K562 (cell line): ENCODE data around the gene CDC42EP1. TPM values are rescaled to one million over a fixed set of nuclear protein-coding genes. Genes with fewer than 3 reads are reported as not detected.

Experiments
- ARID4B ChIP-seq: sonication (generic); formaldehyde crosslinking; IDR thresholded peaks from 2 replicates; pipeline ENCODE4 v1.8.0; 2022; ENCODE audit warnings: mild to moderate bottlenecking, missing genetic modification reagents
- BRD9 ChIP-seq: fragments of 450-650 bp; IDR thresholded peaks from 2 replicates; pipeline ENCODE4 v1.6.1; 2018; ENCODE audit warnings: low read depth; ENCODE audit not compliant: partially characterized antibody
- EP300 ChIP-seq: IDR thresholded peaks from 2 replicates; pipeline ENCODE4 v1.6.1; 2012; ENCODE audit warnings: low read length, improper control_type of control experiment
- GTF3C2 ChIP-seq: IDR thresholded peaks from 3 replicates; pipeline ENCODE4 v1.6.1; 2011; ENCODE audit warnings: borderline replicate concordance, mild to moderate bottlenecking, moderate library complexity; ENCODE audit not compliant: insufficient read length; ENCODE audit errors: extremely low read depth
- KLF16 ChIP-seq: IDR thresholded peaks from 2 replicates; pipeline ENCODE4 v1.6.1; 2016; ENCODE audit warnings: antibody characterized with exemption
- POLR2G ChIP-seq: fragments of 200-400 bp; formaldehyde crosslinking; IDR thresholded peaks from 2 replicates; pipeline ENCODE4 v1.6.1; 2017; ENCODE audit warnings: low read depth, mild to moderate bottlenecking, antibody characterized with exemption, low read length, moderate library complexity
- RERE ChIP-seq: sonication (generic); formaldehyde crosslinking; IDR thresholded peaks from 2 replicates; pipeline ENCODE4 v1.8.0; 2023; ENCODE audit warnings: missing genetic modification reagents, mild to moderate bottlenecking, borderline replicate concordance
- SIRT6 ChIP-seq: IDR thresholded peaks from one replicate; pipeline ENCODE4 v1.6.1; 2012; ENCODE audit warnings: low read depth, mild to moderate bottlenecking, control low read depth, inconsistent platforms, low read length, moderate library complexity
- SMAD4 ChIP-seq: fragments of 250-450 bp; sonication (Bioruptor Pico); conservative IDR thresholded peaks from 2 replicates; pipeline ENCODE4 v1.8.0; 2021; ENCODE audit warnings: inconsistent platforms, mild to moderate bottlenecking, moderate library complexity
- SMARCA5 ChIP-seq: fragments of 450-650 bp; IDR thresholded peaks from 2 replicates; pipeline ENCODE4 v1.6.1; 2016
- ZC3H11A ChIP-seq: IDR thresholded peaks from 2 replicates; pipeline ENCODE4 v1.6.1; 2012; ENCODE audit warnings: low read depth, low read length, improper control_type of control experiment
- ZNF316 ChIP-seq: fragments of 450-650 bp; IDR thresholded peaks from 2 replicates; pipeline ENCODE4 v1.6.1; 2016
- ZNF431 ChIP-seq: sonication (generic); formaldehyde crosslinking; IDR thresholded peaks from 2 replicates; pipeline ENCODE4 v1.8.0; 2022; ENCODE audit warnings: mild to moderate bottlenecking, missing genetic modification reagents
- ZNF445 ChIP-seq: fragments of 250-450 bp; sonication (Bioruptor Pico); IDR thresholded peaks from 2 replicates; pipeline ENCODE4 v1.4.0; 2020; ENCODE audit warnings: low read depth, mild to moderate bottlenecking, moderate library complexity
- polyA plus RNA-seq, 8 experiments: library from polyadenylated mRNA; depleted of rRNA in 4 of 8; stranded (reverse) in 5 of 8; unstranded in 3 of 8; fragments of >200 nt; fragmentation: Nextera tagmentation in 2 of 8; fragmentation: Illumina TruSeq in 1 of 8; extraction: Ambion mirVana in 2 of 8; extraction: Trizol in 1 of 8; gene quantifications; 2 replicates each; pipeline versions ENCODE4 v1.2.1 to v1.2.3, GENCODE V29; 2011 to 2014; ENCODE audit warnings: inconsistent platforms in 1 of 8, missing spikeins in 1 of 8
- total RNA-seq, 7 experiments: library from RNA; depleted of rRNA in 6 of 7; stranded (reverse); fragments of >200 nt in 6 of 7; fragmentation: Illumina TruSeq in 2 of 7; extraction: Trizol in 2 of 7; gene quantifications; 2 replicates each; pipeline versions ENCODE4 v1.2.1 to v1.2.3, GENCODE V29; 2011 to 2021; ENCODE audit warnings: low replicate concordance in 1 of 7

CDC42EP1 gene
- total and polyA plus RNA-seq, 9 of the 15 experiments (the other 6 are each of a cell fraction or from before 2014, with no cell fraction given) = 0.67 to 70.2 (median 7.3) TPM

GRCh38 chr22:37601540-37602442 lies 41.5 kb downstream of the CDC42EP1 start (continued):
- no peak for TF ChIP-seq RERE
- TF ChIP-seq ZNF445 (CRISPR knock-in tag) = no peak
- no peak for TF ChIP-seq ZC3H11A
- no peak for TF ChIP-seq GTF3C2
- no peak for TF ChIP-seq POLR2G
- TF ChIP-seq ZNF431 (CRISPR knock-in tag) = no peak
- no peak for TF ChIP-seq ARID4B (CRISPR knock-in tag)
- TF ChIP-seq EP300 = no peak
- no peak for TF ChIP-seq SIRT6
- no peak for TF ChIP-seq ZNF316
- TF ChIP-seq SMAD4 (CRISPR knock-in tag) = no peak
- TF ChIP-seq SMARCA5 = no peak
- no peak for TF ChIP-seq KLF16
- TF ChIP-seq BRD9 = no peak
